H9 (cell line): ENCODE measurements around the gene CHSY1. TPM values are rescaled to one million over a fixed set of nuclear protein-coding genes. Genes with fewer than 3 reads are reported as not detected.

Source experiments
- DNase-seq: peaks from one replicate; pipeline ENCODE4 v3.0.0-alpha.2; 2017
- H2AFZ ChIP-seq: one replicate; pipeline ENCODE4 v1.6.1; 2013; ENCODE audit warnings: mild to moderate bottlenecking, low read length, control low read depth, moderate library complexity
- H2AK5ac ChIP-seq: 2 replicates; pipeline ENCODE4 v1.6.1; 2013; ENCODE audit warnings: low read length, control low read depth, mixed read lengths; ENCODE audit not compliant: insufficient read length
- H2BK120ac ChIP-seq: one replicate; pipeline ENCODE4 v1.6.1; 2013; ENCODE audit warnings: low read depth, mild to moderate bottlenecking, low read length, control low read depth, inconsistent platforms; ENCODE audit not compliant: poor library complexity, severe bottlenecking
- H2BK12ac ChIP-seq: 2 replicates; pipeline ENCODE4 v1.6.1; 2013; ENCODE audit warnings: low read length, control low read depth, mixed read lengths, low read depth; ENCODE audit not compliant: insufficient read length
- H2BK15ac ChIP-seq: 2 replicates; pipeline ENCODE4 v1.6.1; 2013; ENCODE audit warnings: low read depth, low read length, control low read depth
- H2BK20ac ChIP-seq: one replicate; pipeline ENCODE4 v1.6.1; 2013; ENCODE audit warnings: low read depth, mild to moderate bottlenecking, low read length, control low read depth, inconsistent platforms; ENCODE audit not compliant: poor library complexity, severe bottlenecking
- H2BK5ac ChIP-seq: 2 replicates; pipeline ENCODE4 v1.6.1; 2013; ENCODE audit warnings: low read length, control low read depth, mixed read lengths; ENCODE audit not compliant: insufficient read length
- H3K14ac ChIP-seq: 2 replicates; pipeline ENCODE4 v1.6.1; 2013; ENCODE audit warnings: low read length, control low read depth; ENCODE audit not compliant: insufficient read depth
- H3K18ac ChIP-seq: 2 replicates; pipeline ENCODE4 v1.6.1; 2013; ENCODE audit warnings: low read depth, mild to moderate bottlenecking, mixed read lengths, low read length, control low read depth; ENCODE audit not compliant: insufficient read length
- H3K23ac ChIP-seq: 2 replicates; pipeline ENCODE4 v1.6.1; 2013; ENCODE audit warnings: low read length, control low read depth, mixed read lengths, low read depth; ENCODE audit not compliant: insufficient read length
- H3K23me2 ChIP-seq: 2 replicates; pipeline ENCODE4 v1.6.1; 2013; ENCODE audit warnings: low read depth, mild to moderate bottlenecking, mixed read lengths, low read length, control low read depth; ENCODE audit not compliant: insufficient read length, poor library complexity, severe bottlenecking
- H3K27ac ChIP-seq: 2 replicates; pipeline ENCODE4 v1.5.1; 2013; ENCODE audit warnings: low read length, control low read depth, mixed read lengths, low read depth; ENCODE audit not compliant: insufficient read length
- H3K27me3 ChIP-seq: 2 replicates; pipeline ENCODE4 v1.6.1; 2013; ENCODE audit warnings: low read length, control low read depth, inconsistent platforms; ENCODE audit not compliant: insufficient read depth
- H3K4ac ChIP-seq: 2 replicates; pipeline ENCODE4 v1.6.1; 2013; ENCODE audit warnings: low read depth, mild to moderate bottlenecking, control low read depth, inconsistent platforms, low read length, moderate library complexity
- H3K4me1 ChIP-seq: 2 replicates; pipeline ENCODE4 v1.6.1; 2013; ENCODE audit warnings: low read length, control low read depth, inconsistent platforms; ENCODE audit not compliant: insufficient read depth
- H3K4me2 ChIP-seq: 2 replicates; pipeline ENCODE4 v1.6.1; 2013; ENCODE audit warnings: low read length, control low read depth, mixed read lengths; ENCODE audit not compliant: insufficient read length, insufficient read depth
- H3K56ac ChIP-seq: 2 replicates; pipeline ENCODE4 v1.6.1; 2013; ENCODE audit warnings: low read depth, mild to moderate bottlenecking, mixed read lengths, low read length, control low read depth; ENCODE audit not compliant: insufficient read length
- H3K79me1 ChIP-seq: 2 replicates; pipeline ENCODE4 v1.6.1; 2013; ENCODE audit warnings: low read depth, mild to moderate bottlenecking, moderate library complexity, low read length, control low read depth, inconsistent platforms; ENCODE audit not compliant: insufficient read depth, poor library complexity, severe bottlenecking
- H3K79me2 ChIP-seq: 2 replicates; pipeline ENCODE4 v1.6.1; 2013; ENCODE audit warnings: low read length, control low read depth, inconsistent platforms; ENCODE audit not compliant: insufficient read depth
- H3K9ac ChIP-seq: 2 replicates; pipeline ENCODE4 v1.6.1; 2013; ENCODE audit warnings: low read length, control low read depth, mixed read lengths; ENCODE audit not compliant: insufficient read length; ENCODE audit errors: extremely low read depth
- H3K9me3 ChIP-seq: one replicate; pipeline ENCODE4 v1.6.1; 2013; ENCODE audit warnings: low read depth, low read length, inconsistent platforms; ENCODE audit not compliant: control insufficient read depth
- H3T11ph ChIP-seq: one replicate; pipeline ENCODE4 v1.6.1; 2013; ENCODE audit warnings: mild to moderate bottlenecking, low read length, control low read depth, inconsistent platforms
- H4K20me1 ChIP-seq: one replicate; pipeline ENCODE4 v1.6.1; 2013; ENCODE audit not compliant: control insufficient read depth, insufficient read length, insufficient read depth
- H4K5ac ChIP-seq: 2 replicates; pipeline ENCODE4 v1.6.1; 2013; ENCODE audit warnings: low read depth, mild to moderate bottlenecking, mixed read lengths, low read length, control low read depth; ENCODE audit not compliant: insufficient read length
- H4K8ac ChIP-seq: replicated peaks from 2 replicates; pipeline ENCODE4 v1.6.1; 2013; ENCODE audit warnings: low read length, control low read depth, mixed read lengths, low read depth; ENCODE audit not compliant: insufficient read length
- H4K91ac ChIP-seq: 2 replicates; pipeline ENCODE4 v1.6.1; 2013; ENCODE audit warnings: low read depth, mild to moderate bottlenecking, moderate library complexity, mixed read lengths, low read length, control low read depth; ENCODE audit not compliant: insufficient read length
- H3K27ac Mint-ChIP-seq, 3 experiments: 2 replicates in 2 of 3; 3 replicates in 1 of 3; pipeline ENCODE4 v1.8.0; 2020 to 2021; ENCODE audit warnings: mixed read lengths in 3 of 3, mild to moderate bottlenecking in 1 of 3, moderate library complexity in 1 of 3
- H3K27me3 Mint-ChIP-seq: 2 replicates; pipeline ENCODE4 v1.8.0; 2021; ENCODE audit warnings: low read depth, mild to moderate bottlenecking, moderate library complexity, mixed read lengths
- H3K36me3 Mint-ChIP-seq, 3 experiments: 2 replicates in 2 of 3; 3 replicates in 1 of 3; pipeline ENCODE4 v1.8.0; 2020 to 2021; ENCODE audit warnings: low read depth in 3 of 3, mixed read lengths in 3 of 3; ENCODE audit not compliant: insufficient read depth in 1 of 3
- H3K4me1 Mint-ChIP-seq, 2 experiments: 2 replicates each; pipeline ENCODE4 v1.8.0; 2020; ENCODE audit warnings: mixed read lengths in 2 of 2
- H3K4me3 Mint-ChIP-seq, 2 experiments: 2 replicates in 1 of 2; 3 replicates in 1 of 2; pipeline ENCODE4 v1.8.0; 2020 to 2021; ENCODE audit warnings: mild to moderate bottlenecking in 2 of 2, mixed read lengths in 2 of 2, moderate library complexity in 1 of 2
- H3K9me3 Mint-ChIP-seq, 2 experiments: 2 replicates in 1 of 2; 3 replicates in 1 of 2; pipeline ENCODE4 v1.8.0; 2020; ENCODE audit warnings: mild to moderate bottlenecking in 2 of 2, mixed read lengths in 2 of 2, moderate library complexity in 1 of 2
- WGBS: extraction: QIAGEN DNeasy Blood & Tissue Kit; methylation state at CpG from one replicate; pipeline ENCODE4 v1.1.7; 2013; ENCODE audit warnings: missing lambda C conversion rate, low lambda C conversion rate, mixed read lengths; ENCODE audit not compliant: insufficient read length; ENCODE audit errors: extremely low coverage; 5-methylcytosine and 5-hydroxymethylcytosine counted together
- total RNA-seq: library from RNA; stranded (reverse); gene quantifications from 2 replicates; pipeline ENCODE4 v1.2.1, GENCODE V29; 2021
- TF ChIP-seq, protein P1 (sequence below): fragments of 200-600 bp; sonication (generic); conservative IDR thresholded peaks from 3 replicates; pipeline ENCODE4 v1.8.0; 2021; ENCODE audit warnings: antibody characterized with exemption, mild to moderate bottlenecking

Gene CHSY1
- total RNA-seq, 1 experiment from 2014 or later = 68.3 TPM

DNA sequence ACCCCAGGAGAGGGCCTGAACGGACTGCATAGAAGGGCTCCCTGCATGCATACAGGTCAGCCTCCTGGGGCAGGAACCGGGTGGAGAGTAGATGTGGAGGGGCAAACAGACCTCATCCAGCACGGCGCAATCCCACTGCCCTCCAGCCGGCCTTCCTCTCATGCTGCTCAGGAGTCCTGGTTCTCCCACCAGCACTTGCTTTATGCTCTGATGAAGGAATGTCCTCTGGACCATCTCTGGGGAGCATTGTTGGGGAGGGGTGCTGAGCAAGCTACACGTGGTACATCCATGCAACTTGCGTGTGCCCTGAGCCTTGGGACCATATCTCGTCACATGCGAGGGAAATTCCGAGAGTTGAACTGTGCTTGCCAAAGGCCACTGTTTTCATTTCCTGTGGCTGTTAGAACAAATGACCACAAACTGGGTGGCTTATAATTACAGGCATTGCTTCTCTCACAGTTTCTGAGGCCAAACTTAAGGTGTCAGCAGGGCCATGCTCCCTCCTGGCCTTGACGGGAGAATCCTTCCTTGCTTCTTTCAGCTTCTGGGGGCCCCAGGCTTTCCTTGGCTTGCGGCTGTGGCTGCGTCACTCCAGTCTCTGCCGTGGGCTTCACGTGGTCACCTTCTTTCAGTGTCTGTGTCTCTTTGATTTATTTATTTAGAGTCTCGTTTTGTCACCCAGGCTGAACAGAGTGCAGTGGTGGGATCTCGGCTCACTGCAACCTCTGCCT, 13.2 kb upstream of the CHSY1 start:
- peaks cover 3% of the 10 kb centered on the region for H3K27me3 Mint-ChIP-seq
- H3K4me1 Mint-ChIP-seq = peaks cover 8% of the 10 kb centered on the region in 2 experiments
- Histone ChIP-seq H2BK20ac (no peak overlapping the region), H2BK120ac (no peak overlapping the region), H4K5ac (no peak overlapping the region), H4K8ac (no peak overlapping the region), H3K79me2 (no peaks in the 10 kb centered on the region), H4K91ac (no peak overlapping the region), H3T11ph (no peak overlapping the region), H3K9me3 (no peaks in the 10 kb centered on the region), H3K9ac (no peak overlapping the region), H3K27me3 (no peaks in the 10 kb centered on the region), H3K23ac (no peak overlapping the region), H3K56ac (no peak overlapping the region), H2AFZ (no peak overlapping the region), H3K79me1 (no peaks in the 10 kb centered on the region), H3K4ac (no peak overlapping the region), H2BK15ac (no peak overlapping the region), H3K27ac (no peak overlapping the region), H3K18ac (no peak overlapping the region), H2BK12ac (no peak overlapping the region), H2AK5ac (no peak overlapping the region), H3K4me1 (no peaks in the 10 kb centered on the region), H3K23me2 (no peaks in the 10 kb centered on the region), H3K4me2 (no peak overlapping the region), H2BK5ac (no peak overlapping the region), H4K20me1 (no peaks in the 10 kb centered on the region), H3K14ac (no peak overlapping the region)
- H3K4me3 Mint-ChIP-seq = no peak overlapping the region
- H3K36me3 Mint-ChIP-seq = peaks cover 7 to 16% (median 9%) of the 10 kb centered on the region in 3 experiments; a peak in 6 of 7 replicates
- H3K27ac Mint-ChIP-seq = no peak overlapping the region
- WGBS = no CpG with 5 or more reads among the region's 17 CpGs
- H3K9me3 Mint-ChIP-seq = no peaks in the 10 kb centered on the region
- TF ChIP-seq, protein P1, sequence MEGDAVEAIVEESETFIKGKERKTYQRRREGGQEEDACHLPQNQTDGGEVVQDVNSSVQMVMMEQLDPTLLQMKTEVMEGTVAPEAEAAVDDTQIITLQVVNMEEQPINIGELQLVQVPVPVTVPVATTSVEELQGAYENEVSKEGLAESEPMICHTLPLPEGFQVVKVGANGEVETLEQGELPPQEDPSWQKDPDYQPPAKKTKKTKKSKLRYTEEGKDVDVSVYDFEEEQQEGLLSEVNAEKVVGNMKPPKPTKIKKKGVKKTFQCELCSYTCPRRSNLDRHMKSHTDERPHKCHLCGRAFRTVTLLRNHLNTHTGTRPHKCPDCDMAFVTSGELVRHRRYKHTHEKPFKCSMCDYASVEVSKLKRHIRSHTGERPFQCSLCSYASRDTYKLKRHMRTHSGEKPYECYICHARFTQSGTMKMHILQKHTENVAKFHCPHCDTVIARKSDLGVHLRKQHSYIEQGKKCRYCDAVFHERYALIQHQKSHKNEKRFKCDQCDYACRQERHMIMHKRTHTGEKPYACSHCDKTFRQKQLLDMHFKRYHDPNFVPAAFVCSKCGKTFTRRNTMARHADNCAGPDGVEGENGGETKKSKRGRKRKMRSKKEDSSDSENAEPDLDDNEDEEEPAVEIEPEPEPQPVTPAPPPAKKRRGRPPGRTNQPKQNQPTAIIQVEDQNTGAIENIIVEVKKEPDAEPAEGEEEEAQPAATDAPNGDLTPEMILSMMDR = no peak
- no peak for DNase-seq
